HG03565 (cell line): ENCODE measurements around the gene TMEM123.

Experiments used
- ATAC-seq: cut with Tn5 transposase; IDR thresholded peaks from one replicate; pipeline ENCODE4 v1.9.1; 2021; ENCODE audit warnings: mild to moderate bottlenecking, moderate library complexity; ENCODE audit not compliant: unreplicated experiment

The TMEM123 gene

GRCh38 chr11:102426570-102426969 lies 26.0 kb downstream of the TMEM123 start:
- no peak for ATAC-seq

GRCh38 chr11:102426000-102426399 lies 26.6 kb downstream of the TMEM123 start:
- ATAC-seq = no peak

GRCh38 chr11:102423936-102424335 lies 28.6 kb downstream of the TMEM123 start:
- ATAC-seq = no peak

- no peak for ATAC-seq
Measured at GRCh38 chr11:102422817-102423712, 29.5 kb downstream of the TMEM123 start.

GRCh38 chr11:102421261-102421660 lies 31.3 kb downstream of the TMEM123 start:
- ATAC-seq = no peak

- peak; percentile 65 for ATAC-seq
Measured at GRCh38 chr11:102420547-102420946, 32.0 kb downstream of the TMEM123 start.

GRCh38 chr11:102419181-102419580 lies 33.4 kb downstream of the TMEM123 start:
- no peak for ATAC-seq

GRCh38 chr11:102416976-102417375 lies 35.6 kb downstream of the TMEM123 start:
- ATAC-seq = no peak

- ATAC-seq = no peak
Measured at GRCh38 chr11:102415304-102415916, 37.2 kb downstream of the TMEM123 start.

GRCh38 chr11:102414559-102414958 lies 38.0 kb downstream of the TMEM123 start:
- no peak for ATAC-seq

GRCh38 chr11:102413497-102413896 lies 39.1 kb downstream of the TMEM123 start:
- ATAC-seq = no peak

GRCh38 chr11:102411142-102411541 lies 41.4 kb downstream of the TMEM123 start:
- no peak for ATAC-seq

- ATAC-seq = no peak
Measured at GRCh38 chr11:102410382-102410784, 42.2 kb downstream of the TMEM123 start.

GRCh38 chr11:102408339-102408738 lies 44.2 kb downstream of the TMEM123 start:
- ATAC-seq = no peak

GRCh38 chr11:102407901-102408300 lies 44.7 kb downstream of the TMEM123 start:
- ATAC-seq = no peak

GRCh38 chr11:102406099-102406498 lies 46.5 kb downstream of the TMEM123 start:
- no peak for ATAC-seq

- ATAC-seq = no peak
Measured at GRCh38 chr11:102405501-102405900, 47.1 kb downstream of the TMEM123 start.

- ATAC-seq = no peak
Measured at GRCh38 chr11:102402548-102402947, 50.0 kb downstream of the TMEM123 start.

GRCh38 chr11:102401905-102402304 lies 50.7 kb downstream of the TMEM123 start:
- no peak for ATAC-seq

- no peak for ATAC-seq
Measured at GRCh38 chr11:102400603-102401002, 52.0 kb downstream of the TMEM123 start.

- ATAC-seq = no peak
Measured at GRCh38 chr11:102399189-102399588, 53.4 kb downstream of the TMEM123 start.

GRCh38 chr11:102398297-102398696 lies 54.3 kb downstream of the TMEM123 start:
- ATAC-seq = no peak
